ENCODE results near the gene SEMA4G. TPM values are rescaled to one million over a fixed set of nuclear protein-coding genes. Genes with fewer than 3 reads are reported as not detected.

SEMA4G gene
- total and polyA plus RNA-seq, 2 of the 13 experiments (the other 11 are each of a cell fraction or from before 2014, with no cell fraction given): 46.2 to 207 TPM

- no peak for TF ChIP-seq ZNF646 (CRISPR knock-in tag; IDR thresholded peaks at IDR 0.05)
- TF ChIP-seq ZBTB33 (CRISPR knock-in tag; IDR thresholded peaks at IDR 0.05): no peak
- no peak for TF ChIP-seq THYN1 (CRISPR knock-in tag; IDR thresholded peaks at IDR 0.05; ENCODE audit: borderline replicate concordance, low read depth)
- TF ChIP-seq CBX5 (CRISPR knock-in tag; IDR thresholded peaks at IDR 0.05; ENCODE audit: borderline replicate concordance): no peak
- no peak for TF ChIP-seq ZNF747 (CRISPR knock-in tag; IDR thresholded peaks at IDR 0.05; ENCODE audit: borderline replicate concordance)
- no peak for TF ChIP-seq REL (CRISPR knock-in tag; conservative IDR thresholded peaks at IDR 0.05)
- TF ChIP-seq ZNF737 (CRISPR knock-in tag; IDR thresholded peaks at IDR 0.05; ENCODE audit: borderline replicate concordance): no peak
- TF ChIP-seq, protein P1, sequence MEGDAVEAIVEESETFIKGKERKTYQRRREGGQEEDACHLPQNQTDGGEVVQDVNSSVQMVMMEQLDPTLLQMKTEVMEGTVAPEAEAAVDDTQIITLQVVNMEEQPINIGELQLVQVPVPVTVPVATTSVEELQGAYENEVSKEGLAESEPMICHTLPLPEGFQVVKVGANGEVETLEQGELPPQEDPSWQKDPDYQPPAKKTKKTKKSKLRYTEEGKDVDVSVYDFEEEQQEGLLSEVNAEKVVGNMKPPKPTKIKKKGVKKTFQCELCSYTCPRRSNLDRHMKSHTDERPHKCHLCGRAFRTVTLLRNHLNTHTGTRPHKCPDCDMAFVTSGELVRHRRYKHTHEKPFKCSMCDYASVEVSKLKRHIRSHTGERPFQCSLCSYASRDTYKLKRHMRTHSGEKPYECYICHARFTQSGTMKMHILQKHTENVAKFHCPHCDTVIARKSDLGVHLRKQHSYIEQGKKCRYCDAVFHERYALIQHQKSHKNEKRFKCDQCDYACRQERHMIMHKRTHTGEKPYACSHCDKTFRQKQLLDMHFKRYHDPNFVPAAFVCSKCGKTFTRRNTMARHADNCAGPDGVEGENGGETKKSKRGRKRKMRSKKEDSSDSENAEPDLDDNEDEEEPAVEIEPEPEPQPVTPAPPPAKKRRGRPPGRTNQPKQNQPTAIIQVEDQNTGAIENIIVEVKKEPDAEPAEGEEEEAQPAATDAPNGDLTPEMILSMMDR (CRISPR knock-in tag; IDR thresholded peaks at IDR 0.05): peak; percentile 62
- no peak for TF ChIP-seq ZNF644 (CRISPR knock-in tag; IDR thresholded peaks at IDR 0.05; ENCODE audit: low read depth)
- no peak for TF ChIP-seq SMAD3 (CRISPR knock-in tag; IDR thresholded peaks at IDR 0.05)
- no peak for TF ChIP-seq CENPX (CRISPR knock-in tag; IDR thresholded peaks at IDR 0.05)
- TF ChIP-seq KMT2B (CRISPR knock-in tag; IDR thresholded peaks at IDR 0.05): no peak
- no peak for TF ChIP-seq ATF7 (IDR thresholded peaks at IDR 0.05)
- TF ChIP-seq ATF7 (CRISPR knock-in tag; IDR thresholded peaks at IDR 0.05): no peak
- 0 out of 2 replicates have a peak, but pooled peaks have one; percentile 51 for TF ChIP-seq RBFOX2 (IDR thresholded peaks at IDR 0.05; ENCODE audit: low read depth, low read length)
- TF ChIP-seq RAD21 (CRISPR knock-in tag; IDR thresholded peaks at IDR 0.05): peak; percentile 56; the same call in 1 of the 2 replicates
- TF ChIP-seq ZNF256 (CRISPR knock-in tag; conservative IDR thresholded peaks at IDR 0.05): no peak
- TF ChIP-seq ZNF878 (CRISPR knock-in tag; IDR thresholded peaks at IDR 0.05): no peak
- no peak for TF ChIP-seq ZNF768 (CRISPR knock-in tag; IDR thresholded peaks at IDR 0.05)
- no peak for TF ChIP-seq ZNF329 (CRISPR knock-in tag; IDR thresholded peaks at IDR 0.05; ENCODE audit: low read depth)
- no peak for TF ChIP-seq HOXA3 (CRISPR knock-in tag; IDR thresholded peaks at IDR 0.05)
- no peak for TF ChIP-seq ZSCAN31 (CRISPR knock-in tag; IDR thresholded peaks at IDR 0.05; ENCODE audit: low read depth)
Measured at GRCh38 chr10:100993986-100994708, 24.8 kb downstream of the SEMA4G start (continued).
